HCT116 (cell line): ENCODE data around the gene RBM23. TPM values are rescaled to one million over a fixed set of nuclear protein-coding genes. Genes with fewer than 3 reads are reported as not detected.
A peak's percentile ranks its signal among the peaks of the same experiment; 100 is the strongest.

ENCODE experiments used
- ATAC-seq: fragments of 200-7000 bp; cut with Tn5 transposase; 2 replicates; pipeline ENCODE4 v1.9.1; 2020; ENCODE audit warnings: mild to moderate bottlenecking, moderate library complexity
- BruUV-seq: library from RNA; stranded (reverse); fragments of 400-500 nt; replicated peaks from 2 replicates; lab custom pipeline; 2021; lab: Mats Ljungman, UMichigan
- CTCF ChIA-PET: fragments of 300-600 bp; sonication (Branson Sonifier 250); formaldehyde crosslinking; loops from one replicate; lab custom pipeline; 2021; ENCODE audit warnings: antibody characterized with exemption; lab: Charles Lee
- POLR2A ChIA-PET: fragments of 300-600, 350-600 bp; sonication (Branson Sonifier 250); formaldehyde crosslinking; loops from one replicate; lab custom pipeline; 2021; ENCODE audit warnings: antibody characterized with exemption; lab: Charles Lee
- RAD21 ChIA-PET, 2 experiments: fragments of 300-600 bp; sonication (Branson Sonifier 250); formaldehyde crosslinking; loops; one replicate each; lab custom pipeline; 2023; ENCODE audit warnings: low total read pairs in 2 of 2; ENCODE audit not compliant: uncharacterized antibody in 2 of 2, unreplicated experiment in 2 of 2, low non-redundant PET in 1 of 2; lab: Charles Lee
- DNase-seq: peaks from one replicate; pipeline ENCODE4 v3.0.0-alpha.2; 2010; ENCODE audit warnings: low read depth, low spot score
- H2AFZ ChIP-seq: fragments of 200-600 bp; shearing (Covaris generic), sonication (generic); 2 replicates; pipeline ENCODE4 v1.6.1; 2017; ENCODE audit warnings: low read depth, mixed run types, mixed read lengths, antibody characterized with exemption, low read length; ENCODE audit not compliant: poor library complexity, severe bottlenecking
- H3K27ac ChIP-seq: 2 replicates; pipeline ENCODE4 v1.5.1; 2012; ENCODE audit warnings: low read depth, low read length
- H3K27me3 ChIP-seq: fragments of 200-600 bp; sonication (generic); 2 replicates; pipeline ENCODE4 v1.6.1; 2016; ENCODE audit warnings: mixed run types, low read length, mixed read lengths; ENCODE audit not compliant: insufficient read depth
- H3K36me3 ChIP-seq, 2 experiments: fragments of 200-500 bp in 1 of 2; fragments of 200-600 bp in 1 of 2; sonication (Bioruptor generic) in 1 of 2; sonication (generic) in 1 of 2; 2 replicates each; pipeline versions ENCODE4 v1.5.1 to v1.6.1; 2014 to 2016; ENCODE audit warnings: low read length in 2 of 2, inconsistent platforms in 1 of 2, mixed read lengths in 1 of 2, mixed run types in 1 of 2; ENCODE audit not compliant: insufficient read depth in 2 of 2, control insufficient read depth in 1 of 2
- H3K4me1 ChIP-seq, 2 experiments: fragments of 200-600 bp in 1 of 2; sonication (generic) in 1 of 2; 2 replicates each; pipeline versions ENCODE4 v1.5.1 to v1.6.1; 2012 to 2017; ENCODE audit warnings: low read length in 2 of 2, inconsistent platforms in 1 of 2, mild to moderate bottlenecking in 1 of 2, mixed read lengths in 1 of 2, mixed run types in 1 of 2, moderate library complexity in 1 of 2; ENCODE audit not compliant: insufficient read depth in 2 of 2, control insufficient read depth in 1 of 2
- H3K4me2 ChIP-seq: fragments of 200-600 bp; sonication (generic); 2 replicates; pipeline ENCODE4 v1.6.1; 2017; ENCODE audit warnings: mixed run types, low read length, mixed read lengths
- H3K4me3 ChIP-seq, 2 experiments: fragments of 200-600 bp in 1 of 2; sonication (generic) in 1 of 2; replicated peaks in 1 of 2; 2 replicates each; pipeline ENCODE4 v1.5.1; 2011 to 2016; ENCODE audit warnings: low read length in 2 of 2, control low read depth in 1 of 2, low read depth in 1 of 2, mild to moderate bottlenecking in 1 of 2, mixed read lengths in 1 of 2, mixed run types in 1 of 2
- H3K79me2 ChIP-seq: fragments of 200-600 bp; sonication (generic); 2 replicates; pipeline ENCODE4 v1.6.1; 2017; ENCODE audit warnings: mild to moderate bottlenecking, mixed run types, low read length, moderate library complexity, mixed read lengths; ENCODE audit not compliant: insufficient read depth
- H3K9ac ChIP-seq: fragments of 200-600 bp; sonication (generic); 2 replicates; pipeline ENCODE4 v1.6.1; 2016; ENCODE audit warnings: low read length, mixed read lengths
- H3K9me2 ChIP-seq: fragments of 200-600 bp; sonication (generic), shearing (Covaris generic); 2 replicates; pipeline ENCODE4 v1.6.1; 2017; ENCODE audit warnings: mixed run types, mild to moderate bottlenecking, moderate library complexity; ENCODE audit not compliant: insufficient read depth
- H3K9me3 ChIP-seq, 2 experiments: fragments of 200-500 bp in 1 of 2; fragments of 200-600 bp in 1 of 2; sonication (Bioruptor generic) in 1 of 2; sonication (generic) in 1 of 2; 2 replicates each; pipeline ENCODE4 v1.6.1; 2014 to 2017; ENCODE audit warnings: low read length in 2 of 2, mixed read lengths in 2 of 2, inconsistent platforms in 1 of 2, low read depth in 1 of 2, mild to moderate bottlenecking in 1 of 2, mixed run types in 1 of 2, moderate library complexity in 1 of 2; ENCODE audit not compliant: control insufficient read depth in 1 of 2, insufficient read depth in 1 of 2
- H4K20me1 ChIP-seq: fragments of 200-600 bp; sonication (generic), shearing (Covaris generic); 2 replicates; pipeline ENCODE4 v1.6.1; 2017; ENCODE audit warnings: mixed run types, mild to moderate bottlenecking, moderate library complexity; ENCODE audit not compliant: insufficient read depth
- CEBPB ChIP-seq: IDR thresholded peaks from 2 replicates; pipeline ENCODE4 v1.6.1; 2012; ENCODE audit warnings: low read depth
- FOSL1 ChIP-seq: IDR thresholded peaks from 2 replicates; pipeline ENCODE4 v1.6.1; 2012; ENCODE audit warnings: low read depth
- SRF ChIP-seq: IDR thresholded peaks from 2 replicates; pipeline ENCODE4 v1.6.1; 2012; ENCODE audit warnings: low read depth
- TCF7L2 ChIP-seq: IDR thresholded peaks from 2 replicates; pipeline ENCODE4 v1.7.0; 2011; ENCODE audit warnings: borderline replicate concordance, inconsistent platforms; ENCODE audit not compliant: insufficient read depth, insufficient read length; ENCODE audit errors: extremely low read depth
- YY1 ChIP-seq: IDR thresholded peaks from 2 replicates; pipeline ENCODE4 v1.6.1; 2011; ENCODE audit warnings: low read length, low read depth, moderate library complexity, mild to moderate bottlenecking; ENCODE audit not compliant: insufficient replicate concordance; ENCODE audit errors: extremely low read depth
- intact Hi-C: fragments of 100-400 bp; cut with micrococcal nuclease; formaldehyde crosslinking; loops from 2 replicates; pipeline ENCODE4 v1.10.0; 2022
- total RNA-seq: library from RNA; stranded (reverse); gene quantifications from one replicate; pipeline ENCODE4 v1.2.1, GENCODE V29; 2021; ENCODE audit not compliant: unreplicated experiment
- TF ChIP-seq, protein P1 (sequence below): IDR thresholded peaks from 2 replicates; pipeline ENCODE4 v1.6.1; 2012; ENCODE audit warnings: low read depth

The RBM23 gene
- total RNA-seq, 1 experiment from 2014 or later, result 67.2 TPM

DNA sequence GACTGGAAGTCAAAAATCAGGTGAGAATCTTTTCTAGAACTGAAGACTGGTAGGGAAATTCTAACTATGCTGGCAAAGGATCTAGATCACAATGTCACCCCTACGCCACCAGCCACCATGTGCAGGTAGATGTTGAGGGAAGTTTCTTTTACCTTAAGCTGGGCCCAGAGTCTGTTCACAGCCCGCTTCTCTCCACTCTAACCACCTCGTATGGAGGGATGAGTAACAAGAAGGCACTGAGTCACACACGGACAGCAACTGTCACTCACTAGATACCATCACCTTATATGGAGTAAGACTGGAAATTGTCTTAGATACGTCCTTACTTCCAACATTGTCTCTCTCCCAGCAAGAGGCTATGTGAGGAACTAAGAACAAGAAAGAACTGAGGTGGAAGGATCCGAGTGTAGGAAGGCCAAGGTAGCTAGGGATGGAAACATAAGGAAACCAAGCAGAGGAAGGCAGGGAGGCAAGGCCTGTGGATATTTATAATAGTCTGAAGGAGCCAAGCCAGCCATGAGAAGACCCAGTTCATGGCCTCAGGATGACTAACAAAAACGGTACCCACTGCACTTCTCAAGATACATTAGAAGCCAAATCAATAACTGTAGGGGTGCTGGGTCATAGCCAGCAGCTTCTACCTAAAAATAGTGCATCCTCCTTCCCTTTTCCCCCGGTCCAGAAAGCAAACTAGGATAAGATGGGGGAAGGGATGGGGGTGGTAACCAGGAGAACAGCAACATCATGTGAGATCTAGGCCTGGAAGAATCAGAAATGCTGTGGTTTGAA is 20.5 kb downstream of the RBM23 start:
- H3K27ac ChIP-seq, result no peak overlapping the region

More for the DNA sequence above, 20.5 kb downstream of the RBM23 start:
- H4K20me1 ChIP-seq, result no peaks in the 10 kb centered on the region
- no peaks in the 10 kb centered on the region for H3K9me2 ChIP-seq
- no TSS peak for BruUV-seq
- DNase-seq (no peak), ATAC-seq (peak; percentile 59)
- RAD21 ChIA-PET, result no interaction called here
- no peak overlapping the region for H3K4me3 ChIP-seq
- H3K4me1 ChIP-seq, result peaks cover 0 to 22% of the 10 kb centered on the region in 2 experiments; a peak in 2 of 4 replicates
- no peak overlapping the region for H2AFZ ChIP-seq
- H3K36me3 ChIP-seq, result peaks cover 14 to 21% of the 10 kb centered on the region in 2 experiments; a peak in 3 of 4 replicates
- CTCF ChIA-PET, result interaction anchor here (2.0 to 2.3 kb wide), 2 partner anchors 76 to 245 kb away, joined by 5 to 8 read pairs; no protein-coding TSS in a partner anchor
- H3K79me2 ChIP-seq, result no peaks in the 10 kb centered on the region
- no peaks in the 10 kb centered on the region for H3K9me3 ChIP-seq
- POLR2A ChIA-PET, result no interaction called here
- H3K4me2 ChIP-seq, result peak overlapping the region; percentile 53
- 0 out of 2 replicates have a peak, but pooled peaks have one; percentile 23 for TF ChIP-seq FOSL1
- TF ChIP-seq TCF7L2, result no peak
- no peak for TF ChIP-seq CEBPB
- TF ChIP-seq YY1, result no peak
- TF ChIP-seq, protein P1, sequence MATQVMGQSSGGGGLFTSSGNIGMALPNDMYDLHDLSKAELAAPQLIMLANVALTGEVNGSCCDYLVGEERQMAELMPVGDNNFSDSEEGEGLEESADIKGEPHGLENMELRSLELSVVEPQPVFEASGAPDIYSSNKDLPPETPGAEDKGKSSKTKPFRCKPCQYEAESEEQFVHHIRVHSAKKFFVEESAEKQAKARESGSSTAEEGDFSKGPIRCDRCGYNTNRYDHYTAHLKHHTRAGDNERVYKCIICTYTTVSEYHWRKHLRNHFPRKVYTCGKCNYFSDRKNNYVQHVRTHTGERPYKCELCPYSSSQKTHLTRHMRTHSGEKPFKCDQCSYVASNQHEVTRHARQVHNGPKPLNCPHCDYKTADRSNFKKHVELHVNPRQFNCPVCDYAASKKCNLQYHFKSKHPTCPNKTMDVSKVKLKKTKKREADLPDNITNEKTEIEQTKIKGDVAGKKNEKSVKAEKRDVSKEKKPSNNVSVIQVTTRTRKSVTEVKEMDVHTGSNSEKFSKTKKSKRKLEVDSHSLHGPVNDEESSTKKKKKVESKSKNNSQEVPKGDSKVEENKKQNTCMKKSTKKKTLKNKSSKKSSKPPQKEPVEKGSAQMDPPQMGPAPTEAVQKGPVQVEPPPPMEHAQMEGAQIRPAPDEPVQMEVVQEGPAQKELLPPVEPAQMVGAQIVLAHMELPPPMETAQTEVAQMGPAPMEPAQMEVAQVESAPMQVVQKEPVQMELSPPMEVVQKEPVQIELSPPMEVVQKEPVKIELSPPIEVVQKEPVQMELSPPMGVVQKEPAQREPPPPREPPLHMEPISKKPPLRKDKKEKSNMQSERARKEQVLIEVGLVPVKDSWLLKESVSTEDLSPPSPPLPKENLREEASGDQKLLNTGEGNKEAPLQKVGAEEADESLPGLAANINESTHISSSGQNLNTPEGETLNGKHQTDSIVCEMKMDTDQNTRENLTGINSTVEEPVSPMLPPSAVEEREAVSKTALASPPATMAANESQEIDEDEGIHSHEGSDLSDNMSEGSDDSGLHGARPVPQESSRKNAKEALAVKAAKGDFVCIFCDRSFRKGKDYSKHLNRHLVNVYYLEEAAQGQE, result no peak
- TF ChIP-seq SRF, result peak; percentile 83
- intact Hi-C loops, result no loop called here
- no peaks in the 10 kb centered on the region for H3K27me3 ChIP-seq
- peak overlapping the region; percentile 16; the same call in 1 of the 2 replicates for H3K9ac ChIP-seq
